ENCODE data around the gene ZNF664. TPM values are rescaled to one million over a fixed set of nuclear protein-coding genes. Genes with fewer than 3 reads are reported as not detected.

The ZNF664 gene
- total RNA-seq, 2 experiments from 2014 or later: 45.6 to 59.8 TPM

DNA sequence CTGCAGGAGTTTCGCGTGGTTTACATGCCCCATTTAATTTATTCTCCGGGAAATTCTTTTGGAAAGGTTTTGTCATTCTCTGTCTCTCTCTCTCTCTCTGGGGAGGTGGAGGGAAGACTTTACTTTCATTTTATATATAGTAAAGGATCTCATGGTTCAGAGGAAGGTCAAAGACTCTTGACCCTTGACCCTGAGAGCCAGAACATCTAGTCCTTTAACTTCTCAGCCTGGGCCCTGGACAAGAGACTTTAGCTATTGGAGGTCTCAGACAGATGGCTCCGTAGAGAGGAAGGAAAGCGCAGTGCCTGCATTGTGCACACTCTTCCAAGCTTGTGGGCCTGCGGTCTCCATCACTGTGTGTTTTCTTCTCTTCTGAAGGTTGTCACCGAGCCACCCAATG is 44.1 kb upstream of the ZNF664 start:
- Histone ChIP-seq H3K9me2 (ENCODE audit: insufficient read depth, low read length) (no peaks in the 10 kb centered on the region), H3K4me2 (ENCODE audit: low read length) (no peak overlapping the region), H3K27ac (ENCODE audit: low read depth, low read length, poor library complexity, severe bottlenecking) (no peak overlapping the region), H2AFZ (ENCODE audit: low read length) (no peak overlapping the region), H3K9me3 (ENCODE audit: low read length) (no peaks in the 10 kb centered on the region), H4K20me1 (ENCODE audit: insufficient read depth, low read length) (no peaks in the 10 kb centered on the region), H3K36me3 (ENCODE audit: insufficient read depth, low read length) (no peaks in the 10 kb centered on the region), H3K79me2 (ENCODE audit: insufficient read depth, low read depth, low read length) (no peaks in the 10 kb centered on the region), H3K4me3 (ENCODE audit: low read depth, low read length, poor library complexity, severe bottlenecking) (no peak overlapping the region), H3K4me1 (ENCODE audit: insufficient read depth, low read length, poor library complexity, severe bottlenecking) (no peaks in the 10 kb centered on the region)
- TF ChIP-seq CTCF (conservative IDR thresholded peaks at IDR 0.05; ENCODE audit: low read length) (no peak), EZH2phosphoT487 (IDR thresholded peaks at IDR 0.05; ENCODE audit: borderline replicate concordance, low read depth, low read length) (no peak)
- ChIA-PET POLR2A (no interaction called here), CTCF (ENCODE audit: unreplicated experiment) (no interaction called here)
- DNase-seq (ENCODE audit: low spot score): no peak
- BruUV-seq (replicated peaks): no TSS peak
- intact Hi-C loops (cut with micrococcal nuclease; ENCODE audit: unreplicated experiment): no loop called here

DNA sequence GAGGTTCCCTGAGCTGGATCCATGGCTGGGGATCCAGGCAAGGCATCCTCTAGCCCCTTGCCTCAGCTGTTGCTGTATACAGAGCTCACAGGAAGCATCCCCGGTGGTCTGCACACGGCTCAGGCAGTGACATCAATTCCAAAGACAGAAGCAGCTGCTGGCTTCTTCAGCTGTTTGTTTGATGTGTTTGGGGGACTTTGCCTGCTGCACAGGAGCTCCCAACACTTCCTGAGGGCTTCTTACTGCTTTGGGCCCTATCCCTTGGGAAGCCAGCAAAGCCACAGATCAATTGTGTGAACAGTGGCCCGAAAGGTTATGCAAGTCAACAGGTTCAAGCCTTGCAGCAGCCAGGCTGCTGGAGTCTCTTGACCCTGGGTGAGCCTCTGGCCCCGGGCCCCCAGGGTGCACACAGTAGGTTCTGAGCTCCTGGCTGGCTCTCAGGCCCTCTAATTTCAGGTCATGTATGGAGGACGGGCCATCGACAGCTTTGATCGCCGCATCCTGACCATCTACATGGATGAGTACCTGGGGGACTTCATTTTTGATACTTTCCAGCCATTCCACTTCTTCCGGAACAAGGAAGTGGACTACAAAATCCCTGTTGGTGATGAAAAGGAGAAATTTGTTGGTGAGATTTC is 43.0 kb upstream of the ZNF664 start:
- no peak overlapping the region for H2AFZ ChIP-seq (ENCODE audit: low read length)
- no peaks in the 10 kb centered on the region for H3K9me3 ChIP-seq (ENCODE audit: low read length)
- H4K20me1 ChIP-seq (ENCODE audit: insufficient read depth, low read length): no peaks in the 10 kb centered on the region
- H3K9me2 ChIP-seq (ENCODE audit: insufficient read depth, low read length): no peaks in the 10 kb centered on the region
- H3K27ac ChIP-seq (ENCODE audit: low read depth, low read length, poor library complexity, severe bottlenecking): no peak overlapping the region
- no peaks in the 10 kb centered on the region for H3K4me1 ChIP-seq (ENCODE audit: insufficient read depth, low read length, poor library complexity, severe bottlenecking)
- no TSS peak for BruUV-seq (replicated peaks)
- intact Hi-C loops (cut with micrococcal nuclease; ENCODE audit: unreplicated experiment): no loop called here
- no peak overlapping the region for H3K4me2 ChIP-seq (ENCODE audit: low read length)
- no peak for DNase-seq (ENCODE audit: low spot score)
- H3K4me3 ChIP-seq (ENCODE audit: low read depth, low read length, poor library complexity, severe bottlenecking): no peak overlapping the region
- TF ChIP-seq EZH2phosphoT487 (IDR thresholded peaks at IDR 0.05; ENCODE audit: borderline replicate concordance, low read depth, low read length) (no peak), CTCF (conservative IDR thresholded peaks at IDR 0.05; ENCODE audit: low read length) (no peak)
- ChIA-PET POLR2A (no interaction called here), CTCF (ENCODE audit: unreplicated experiment) (no interaction called here)
- H3K79me2 ChIP-seq (ENCODE audit: insufficient read depth, low read depth, low read length): no peaks in the 10 kb centered on the region
- H3K36me3 ChIP-seq (ENCODE audit: insufficient read depth, low read length): no peaks in the 10 kb centered on the region

- H3K36me3 ChIP-seq (ENCODE audit: insufficient read depth, low read length): no peaks in the 10 kb centered on the region
- H3K27ac ChIP-seq (ENCODE audit: low read depth, low read length, poor library complexity, severe bottlenecking): no peak overlapping the region
- no peak overlapping the region for H3K4me2 ChIP-seq (ENCODE audit: low read length)
- no peaks in the 10 kb centered on the region for H3K9me2 ChIP-seq (ENCODE audit: insufficient read depth, low read length)
- BruUV-seq (replicated peaks): no TSS peak
- intact Hi-C loops (cut with micrococcal nuclease; ENCODE audit: unreplicated experiment): no loop called here
- H2AFZ ChIP-seq (ENCODE audit: low read length): no peak overlapping the region
- ChIA-PET POLR2A (interaction anchor here (0.7 to 1.2 kb wide), 2 partner anchors 14 to 208 kb away, joined by 3 to 4 read pairs; no protein-coding TSS in a partner anchor), CTCF (ENCODE audit: unreplicated experiment) (no interaction called here)
- no peak overlapping the region for H3K4me3 ChIP-seq (ENCODE audit: low read depth, low read length, poor library complexity, severe bottlenecking)
- no peak for DNase-seq (ENCODE audit: low spot score)
- H4K20me1 ChIP-seq (ENCODE audit: insufficient read depth, low read length): no peaks in the 10 kb centered on the region
- no peaks in the 10 kb centered on the region for H3K79me2 ChIP-seq (ENCODE audit: insufficient read depth, low read depth, low read length)
- no peaks in the 10 kb centered on the region for H3K4me1 ChIP-seq (ENCODE audit: insufficient read depth, low read length, poor library complexity, severe bottlenecking)
- no peak for TF ChIP-seq EZH2phosphoT487 (IDR thresholded peaks at IDR 0.05; ENCODE audit: borderline replicate concordance, low read depth, low read length)
- no peak for TF ChIP-seq CTCF (conservative IDR thresholded peaks at IDR 0.05; ENCODE audit: low read length)
- no peaks in the 10 kb centered on the region for H3K9me3 ChIP-seq (ENCODE audit: low read length)
These were observed 41.2 kb upstream of the ZNF664 start for GRCh38 chr12:123931686-123932321.
